Measurements from ENCODE around the gene FKBP9. TPM values are rescaled to one million over a fixed set of nuclear protein-coding genes. Genes with fewer than 3 reads are reported as not detected.

Gene FKBP9, protein sequence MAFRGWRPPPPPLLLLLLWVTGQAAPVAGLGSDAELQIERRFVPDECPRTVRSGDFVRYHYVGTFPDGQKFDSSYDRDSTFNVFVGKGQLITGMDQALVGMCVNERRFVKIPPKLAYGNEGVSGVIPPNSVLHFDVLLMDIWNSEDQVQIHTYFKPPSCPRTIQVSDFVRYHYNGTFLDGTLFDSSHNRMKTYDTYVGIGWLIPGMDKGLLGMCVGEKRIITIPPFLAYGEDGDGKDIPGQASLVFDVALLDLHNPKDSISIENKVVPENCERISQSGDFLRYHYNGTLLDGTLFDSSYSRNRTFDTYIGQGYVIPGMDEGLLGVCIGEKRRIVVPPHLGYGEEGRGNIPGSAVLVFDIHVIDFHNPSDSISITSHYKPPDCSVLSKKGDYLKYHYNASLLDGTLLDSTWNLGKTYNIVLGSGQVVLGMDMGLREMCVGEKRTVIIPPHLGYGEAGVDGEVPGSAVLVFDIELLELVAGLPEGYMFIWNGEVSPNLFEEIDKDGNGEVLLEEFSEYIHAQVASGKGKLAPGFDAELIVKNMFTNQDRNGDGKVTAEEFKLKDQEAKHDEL
- 153 and 238 TPM in 2 replicates for total RNA-seq

DNA sequence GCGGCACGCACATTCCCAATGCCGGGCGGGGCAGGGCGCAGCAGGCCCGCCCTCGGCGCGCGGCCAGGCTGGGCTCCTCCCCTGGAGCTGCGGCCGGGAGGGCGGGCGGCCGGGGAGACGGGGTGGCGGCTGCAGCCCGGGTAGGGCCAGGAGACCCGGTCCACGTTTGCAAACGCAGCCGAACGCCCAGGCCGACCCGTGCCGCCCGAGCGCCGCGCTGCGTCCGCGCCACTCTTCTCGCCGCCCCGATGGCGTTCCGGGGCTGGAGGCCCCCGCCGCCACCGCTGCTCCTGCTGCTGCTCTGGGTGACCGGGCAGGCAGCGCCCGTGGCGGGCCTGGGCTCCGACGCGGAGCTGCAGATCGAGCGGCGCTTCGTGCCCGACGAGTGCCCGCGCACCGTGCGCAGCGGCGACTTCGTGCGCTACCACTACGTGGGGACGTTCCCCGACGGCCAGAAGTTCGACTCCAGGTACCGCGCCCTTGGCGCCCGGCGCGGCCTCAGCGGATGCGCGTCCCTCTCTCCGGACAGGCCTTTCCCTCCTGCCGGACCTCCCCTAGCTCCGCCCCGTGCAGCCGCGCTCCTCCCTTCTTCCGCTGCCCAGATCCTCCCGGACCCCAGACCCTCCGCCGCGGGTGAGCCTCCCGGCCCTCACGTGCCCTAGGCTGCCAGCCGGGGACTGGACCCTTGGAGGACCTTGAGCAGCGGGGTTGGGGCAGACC, at the start of gene FKBP9:
FKBP9 (plus strand) TSS at position 115 of the 720 bp plus-strand sequence; CDS start at position 249, 134 bp downstream.

Other genes starting within 250 kb of the FKBP9 start
- gene KBTBD2, start 65.7 kb upstream of the FKBP9 start, total RNA-seq, result 21.0 and 33.0 TPM in 2 replicates
- 20.4 and 25.0 TPM in 2 replicates for gene NT5C3A, start 105.3 kb downstream of the FKBP9 start, total RNA-seq
- gene RP9, start 152.0 kb downstream of the FKBP9 start, total RNA-seq, result 10.3 and 17.8 TPM in 2 replicates
- 7.6 and 8.5 TPM in 2 replicates for gene BBS9, start 172.1 kb downstream of the FKBP9 start, total RNA-seq